ENCODE results near the gene ITGAL. TPM values are rescaled to one million over a fixed set of nuclear protein-coding genes. Genes with fewer than 3 reads are reported as not detected.

Gene ITGAL
- total and polyA plus RNA-seq, 2 donors (not counting 1 experiment from before 2014, with no cell fraction given): 110 to 184 TPM

- Histone ChIP-seq H3K79me2 (ENCODE audit: control insufficient read depth, insufficient read depth, low read length) (no peaks in the 10 kb centered on the region), H4K20me1 (ENCODE audit: control insufficient read depth, insufficient read depth, low read length, poor library complexity, severe bottlenecking) (no peaks in the 10 kb centered on the region), H3K9me3 (ENCODE audit: control extremely low read depth in 1 of 3, control insufficient read depth in 2 of 3, insufficient read depth in 1 of 3, low read length in 2 of 3) (no peaks in the 10 kb centered on the region), H3K27ac (ENCODE audit: low read length in 2 of 2) (peak overlapping the region in 1 of 2 donors; percentile 7), H2AFZ (ENCODE audit: insufficient read depth, low read depth, low read length, poor library complexity, severe bottlenecking) (peak overlapping the region; percentile 10), H3K36me3 (replicated peaks in 1 of 2; ENCODE audit: control extremely low read depth in 1 of 2, control insufficient read depth in 1 of 2, extremely low read depth in 1 of 2, insufficient read depth in 2 of 2, low read length in 1 of 2) (no peaks in the 10 kb centered on the region), H3K4me2 (replicated peaks; ENCODE audit: low read depth, low read length, poor library complexity, severe bottlenecking) (no peak overlapping the region), H3K4me3 (ENCODE audit: control extremely low read depth in 1 of 5, extremely low read depth in 1 of 5, insufficient read depth in 1 of 5, low read depth in 2 of 5, low read length in 4 of 5) (no peak overlapping the region), H3K9ac (ENCODE audit: low read length) (no peak overlapping the region), H3K4me1 (ENCODE audit: control insufficient read depth in 2 of 2, insufficient read depth in 2 of 2, low read length in 2 of 2) (peaks cover 21 to 46% of the 10 kb centered on the region in 2 donors), H3K27me3 (replicated peaks in 1 of 4; ENCODE audit: control extremely low read depth in 1 of 4, control insufficient read depth in 3 of 4, insufficient read depth in 4 of 4, low read length in 3 of 4) (no peaks in the 10 kb centered on the region)
- no peaks in the 10 kb centered on the region for H3K27me3 Mint-ChIP-seq
- intact Hi-C loops (cut with micrococcal nuclease): loop anchor here (5.0 kb wide), 1 partner anchor 71 kb away; the partner anchor contains the start of gene ZNF768
- H3K27ac Mint-ChIP-seq: peak overlapping the region; percentile 70
- no CpG with 5 or more reads among the region's 1 CpG for WGBS (ENCODE audit: insufficient coverage)
- ATAC-seq (ENCODE audit: low read depth): no peak
- CTCF ChIA-PET: interaction anchor here (0.8 to 1.9 kb wide), 5 partner anchors 17 to 79 kb away, joined by 3 to 7 read pairs (median 4); no protein-coding TSS in a partner anchor
- no peak for DNase-seq
- H3K4me1 Mint-ChIP-seq: peaks cover 60% of the 10 kb centered on the region
- POLR2A ChIA-PET: interaction anchor here (1.2 to 4.8 kb wide), 2 partner anchors 9 to 15 kb away, joined by 4 to 74 read pairs; partner anchors contain the start of gene ITGAL
- H3K4me3 Mint-ChIP-seq: no peak overlapping the region
- TF ChIP-seq EZH2 (IDR thresholded peaks at IDR 0.05; ENCODE audit: borderline replicate concordance, insufficient read depth, low read depth, low read length, poor library complexity, severe bottlenecking) (no peak), CTCF (IDR thresholded peaks at IDR 0.05) (no peak)
- no peaks in the 10 kb centered on the region for H3K9me3 Mint-ChIP-seq (ENCODE audit: insufficient read depth)
These were observed 16.2 kb upstream of the ITGAL start for GRCh38 chr16:30456302-30456701.

GRCh38 chr16:30457256-30457655, 15.3 kb upstream of the ITGAL start:
- no peak overlapping the region for H3K4me2 ChIP-seq (replicated peaks; ENCODE audit: low read depth, low read length, poor library complexity, severe bottlenecking)
- peak overlapping the region; percentile 6 for H2AFZ ChIP-seq (ENCODE audit: insufficient read depth, low read depth, low read length, poor library complexity, severe bottlenecking)

More at GRCh38 chr16:30457256-30457655, 15.3 kb upstream of the ITGAL start:
- Mint-ChIP-seq H3K27ac (peak overlapping the region; percentile 70), H3K27me3 (no peaks in the 10 kb centered on the region), H3K9me3 (ENCODE audit: insufficient read depth) (no peaks in the 10 kb centered on the region), H3K4me3 (no peak overlapping the region), H3K4me1 (peaks cover 59% of the 10 kb centered on the region)
- Histone ChIP-seq H3K27ac (ENCODE audit: low read length in 2 of 2) (no peak overlapping the region), H3K36me3 (replicated peaks in 1 of 2; ENCODE audit: control extremely low read depth in 1 of 2, control insufficient read depth in 1 of 2, extremely low read depth in 1 of 2, insufficient read depth in 2 of 2, low read length in 1 of 2) (no peaks in the 10 kb centered on the region), H3K4me1 (ENCODE audit: control insufficient read depth in 2 of 2, insufficient read depth in 2 of 2, low read length in 2 of 2) (peaks cover 17 to 43% of the 10 kb centered on the region in 2 donors), H3K4me3 (ENCODE audit: control extremely low read depth in 1 of 5, extremely low read depth in 1 of 5, insufficient read depth in 1 of 5, low read depth in 2 of 5, low read length in 4 of 5) (no peak overlapping the region), H3K9me3 (ENCODE audit: control extremely low read depth in 1 of 3, control insufficient read depth in 2 of 3, insufficient read depth in 1 of 3, low read length in 2 of 3) (no peaks in the 10 kb centered on the region), H3K27me3 (replicated peaks in 1 of 4; ENCODE audit: control extremely low read depth in 1 of 4, control insufficient read depth in 3 of 4, insufficient read depth in 4 of 4, low read length in 3 of 4) (no peaks in the 10 kb centered on the region), H3K9ac (ENCODE audit: low read length) (no peak overlapping the region), H4K20me1 (ENCODE audit: control insufficient read depth, insufficient read depth, low read length, poor library complexity, severe bottlenecking) (no peaks in the 10 kb centered on the region), H3K79me2 (ENCODE audit: control insufficient read depth, insufficient read depth, low read length) (no peaks in the 10 kb centered on the region)
- CTCF ChIA-PET: interaction anchor here (0.6 to 6.1 kb wide), 10 partner anchors 8 to 141 kb away, joined by 3 to 57 read pairs (median 3); no protein-coding TSS in a partner anchor
- DNase-seq (no peak), ATAC-seq (ENCODE audit: low read depth) (no peak)
- TF ChIP-seq CTCF (IDR thresholded peaks at IDR 0.05): no peak
- TF ChIP-seq EZH2 (IDR thresholded peaks at IDR 0.05; ENCODE audit: borderline replicate concordance, insufficient read depth, low read depth, low read length, poor library complexity, severe bottlenecking): no peak
- intact Hi-C loops (cut with micrococcal nuclease): loop anchor here (5.0 kb wide), 1 partner anchor 70 kb away; the partner anchor contains the start of gene ZNF768
- POLR2A ChIA-PET: interaction anchor here (1.2 to 4.8 kb wide), 2 partner anchors 10 to 14 kb away, joined by 4 to 74 read pairs; partner anchors contain the start of gene ITGAL
- WGBS (ENCODE audit: insufficient coverage): 100% methylated on average over 1 of the region's 1 CpG

Measured in B cell (primary cell).